IMR-90 (cell line): ENCODE data around the gene BAHD1.

Experiments used
- POLR2A ChIP-seq: IDR thresholded peaks from 2 replicates; pipeline ENCODE4 v1.6.1; 2012; ENCODE audit warnings: mild to moderate bottlenecking, low read depth, low read length
- TF ChIP-seq, protein P1 (sequence below): conservative IDR thresholded peaks from 2 replicates; pipeline ENCODE4 v1.5.1; 2012; ENCODE audit warnings: mild to moderate bottlenecking, low read depth, low read length, improper control_type of control experiment

DNA sequence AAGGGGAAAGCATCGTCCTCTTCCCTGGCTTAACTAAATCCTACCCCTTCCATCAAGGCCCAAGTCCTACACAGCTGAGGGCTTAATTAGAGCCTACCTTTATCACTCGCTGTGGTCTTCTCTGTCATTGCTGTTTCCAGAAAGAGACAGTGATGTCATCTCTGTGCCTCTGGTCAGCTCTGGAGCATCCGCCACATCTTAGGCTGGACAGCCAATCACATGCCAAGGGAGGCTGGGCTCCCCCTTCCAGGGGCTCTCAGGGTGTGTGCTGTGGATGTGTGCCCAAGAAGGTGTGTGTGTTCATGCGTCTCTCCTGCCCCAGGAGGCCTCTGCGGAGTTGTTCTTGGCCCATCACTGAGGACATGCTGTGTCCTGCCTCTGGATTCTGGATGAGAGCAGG, 72.9 kb downstream of the BAHD1 start:
- TF ChIP-seq, protein P1, sequence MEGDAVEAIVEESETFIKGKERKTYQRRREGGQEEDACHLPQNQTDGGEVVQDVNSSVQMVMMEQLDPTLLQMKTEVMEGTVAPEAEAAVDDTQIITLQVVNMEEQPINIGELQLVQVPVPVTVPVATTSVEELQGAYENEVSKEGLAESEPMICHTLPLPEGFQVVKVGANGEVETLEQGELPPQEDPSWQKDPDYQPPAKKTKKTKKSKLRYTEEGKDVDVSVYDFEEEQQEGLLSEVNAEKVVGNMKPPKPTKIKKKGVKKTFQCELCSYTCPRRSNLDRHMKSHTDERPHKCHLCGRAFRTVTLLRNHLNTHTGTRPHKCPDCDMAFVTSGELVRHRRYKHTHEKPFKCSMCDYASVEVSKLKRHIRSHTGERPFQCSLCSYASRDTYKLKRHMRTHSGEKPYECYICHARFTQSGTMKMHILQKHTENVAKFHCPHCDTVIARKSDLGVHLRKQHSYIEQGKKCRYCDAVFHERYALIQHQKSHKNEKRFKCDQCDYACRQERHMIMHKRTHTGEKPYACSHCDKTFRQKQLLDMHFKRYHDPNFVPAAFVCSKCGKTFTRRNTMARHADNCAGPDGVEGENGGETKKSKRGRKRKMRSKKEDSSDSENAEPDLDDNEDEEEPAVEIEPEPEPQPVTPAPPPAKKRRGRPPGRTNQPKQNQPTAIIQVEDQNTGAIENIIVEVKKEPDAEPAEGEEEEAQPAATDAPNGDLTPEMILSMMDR = no peak
- TF ChIP-seq POLR2A = no peak
